Left forelimb (tissue), 1 donor: ENCODE data around the gene TRMT61A.
A peak's percentile ranks its signal among the peaks of the same experiment; 100 is the strongest.
"Not testable (repeated sequence)": the region's sequence is repeated elsewhere in the genome, so short reads cannot be mapped to it uniquely, and the experiment has no call there.

ENCODE experiments used
- DNase-seq: peaks from one replicate; pipeline ENCODE4 v3.0.0-alpha.2; 2018; ENCODE audit warnings: low spot score

TRMT61A gene

DNA sequence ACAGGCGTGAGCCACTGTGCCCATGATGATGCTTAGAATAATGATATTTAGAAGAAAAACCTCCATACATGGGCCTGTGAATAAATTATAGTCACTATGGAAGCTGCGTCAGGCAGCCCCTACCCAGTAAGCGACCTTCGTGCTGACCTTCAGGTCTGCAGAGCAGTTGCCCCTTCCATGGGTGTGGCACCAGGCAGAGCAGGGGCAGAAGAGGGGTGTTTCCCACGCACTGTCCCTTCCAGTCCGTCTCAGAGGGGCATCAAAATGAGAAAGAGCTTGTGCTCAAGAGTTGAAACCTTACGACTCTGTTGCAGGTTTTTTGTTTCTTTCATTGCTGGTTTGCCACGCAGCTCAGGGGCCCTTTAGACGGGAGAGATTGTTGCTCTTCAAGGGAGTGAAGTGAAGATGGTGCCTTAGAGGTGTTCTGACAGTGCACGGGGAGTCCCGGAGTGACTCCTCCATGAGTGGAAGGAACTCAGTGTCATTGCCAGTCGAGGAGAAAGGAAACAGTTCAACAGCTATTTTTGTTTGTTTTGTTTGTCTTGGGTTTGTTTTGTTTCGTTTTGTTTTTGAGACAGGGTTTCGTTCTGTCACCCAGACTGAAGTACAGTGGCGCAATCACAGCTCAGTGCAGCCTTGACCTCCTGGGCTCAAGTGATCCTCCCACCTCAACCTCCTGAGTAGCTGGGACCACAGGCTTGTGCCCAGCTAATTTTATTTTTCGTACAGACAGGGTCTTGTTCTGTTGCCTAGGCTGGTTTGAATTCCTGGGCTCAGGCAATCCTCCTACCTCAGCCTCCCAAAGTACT is 20.3 kb upstream of the TRMT61A start:
- no peak for DNase-seq

GRCh38 chr14:103509864-103510723 is 18.9 kb upstream of the TRMT61A start:
- DNase-seq = no peak

- DNase-seq = no peak
These were observed 18.0 kb upstream of the TRMT61A start for GRCh38 chr14:103510724-103511693.

DNA sequence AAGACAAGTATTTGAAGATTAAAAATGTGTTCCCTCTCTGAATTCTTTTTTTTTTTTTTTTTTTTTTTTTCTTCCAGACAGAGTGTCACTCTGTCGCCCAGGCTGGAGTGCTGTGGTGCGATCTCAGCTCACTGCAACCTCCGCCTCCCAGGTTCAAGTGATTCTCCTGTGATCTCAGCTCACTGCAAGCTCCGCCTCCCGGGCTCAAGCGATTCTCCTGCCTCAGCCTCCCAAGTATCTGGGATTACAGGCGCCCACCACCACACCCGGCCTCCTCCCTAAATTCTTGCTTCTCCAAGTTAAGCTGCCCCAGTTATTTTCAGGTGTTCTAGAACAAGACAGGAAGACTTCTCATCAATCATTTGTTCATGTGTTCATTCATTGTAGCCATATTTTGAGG is 16.8 kb upstream of the TRMT61A start:
- DNase-seq = not testable (repeated sequence)

- DNase-seq = peak; percentile 64
These were observed 16.0 kb upstream of the TRMT61A start for GRCh38 chr14:103512701-103513611.

GRCh38 chr14:103514596-103515421 is 14.2 kb upstream of the TRMT61A start:
- no peak for DNase-seq

- DNase-seq = peak; percentile 55
These were observed 12.4 kb upstream of the TRMT61A start for GRCh38 chr14:103516426-103517173.

DNA sequence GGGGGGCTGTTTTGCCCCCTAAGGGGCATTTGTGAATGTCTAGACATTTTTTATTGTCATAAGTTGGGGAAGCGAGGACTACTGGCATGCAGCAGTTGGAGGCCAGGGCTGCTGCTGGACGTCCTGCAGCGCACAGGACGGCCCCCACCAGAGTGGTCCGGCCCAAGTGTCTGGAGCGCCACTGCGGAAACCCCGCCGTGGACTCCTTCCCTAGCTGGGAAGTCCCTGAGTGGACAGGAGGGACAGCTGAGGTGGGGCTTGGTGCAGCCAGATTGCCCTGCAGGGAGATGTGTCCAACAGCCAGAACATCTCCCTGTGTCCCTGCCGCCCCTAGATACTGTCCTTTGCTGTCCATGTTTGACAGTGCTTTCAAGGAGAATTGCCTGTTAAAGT is 11.8 kb upstream of the TRMT61A start:
- peak; percentile 62 for DNase-seq

DNA sequence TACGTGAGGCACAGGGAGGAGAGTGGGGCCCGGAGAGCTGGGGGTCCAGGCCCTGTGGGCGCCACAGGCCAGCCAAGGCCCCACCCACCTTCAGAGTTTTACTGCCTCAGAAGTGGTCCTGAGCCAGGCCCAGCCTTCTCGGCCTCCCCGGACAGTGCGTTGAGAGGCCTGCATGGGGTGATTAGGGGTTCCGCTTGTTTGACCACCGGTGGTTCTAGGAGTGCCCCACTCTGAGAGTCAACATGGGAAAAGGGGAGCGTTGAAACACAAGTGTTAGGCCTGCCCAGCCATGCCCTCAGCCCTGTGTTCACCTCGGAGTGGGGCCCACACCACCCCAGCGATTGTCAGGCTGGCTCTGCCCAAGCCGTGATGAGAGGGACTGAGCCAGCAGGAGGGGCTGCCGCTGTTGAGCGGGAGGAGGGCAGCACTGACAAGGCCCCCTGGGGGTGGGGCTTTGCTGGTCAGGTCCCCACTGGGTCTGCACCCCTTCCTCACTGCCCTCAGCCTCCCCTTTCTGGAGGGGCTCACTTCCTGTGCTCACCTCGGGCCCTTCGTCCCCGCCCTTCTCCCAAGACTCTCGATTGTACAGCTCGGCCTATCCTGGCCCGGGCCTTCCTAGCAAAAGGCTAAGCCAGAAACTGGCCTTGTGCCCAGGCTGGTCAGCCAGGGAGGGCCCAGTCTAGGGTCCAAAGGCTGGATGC is 11.1 kb upstream of the TRMT61A start:
- peak; percentile 66 for DNase-seq

- DNase-seq = peak; percentile 72
These were observed 10.5 kb upstream of the TRMT61A start for GRCh38 chr14:103518422-103519042.

DNA sequence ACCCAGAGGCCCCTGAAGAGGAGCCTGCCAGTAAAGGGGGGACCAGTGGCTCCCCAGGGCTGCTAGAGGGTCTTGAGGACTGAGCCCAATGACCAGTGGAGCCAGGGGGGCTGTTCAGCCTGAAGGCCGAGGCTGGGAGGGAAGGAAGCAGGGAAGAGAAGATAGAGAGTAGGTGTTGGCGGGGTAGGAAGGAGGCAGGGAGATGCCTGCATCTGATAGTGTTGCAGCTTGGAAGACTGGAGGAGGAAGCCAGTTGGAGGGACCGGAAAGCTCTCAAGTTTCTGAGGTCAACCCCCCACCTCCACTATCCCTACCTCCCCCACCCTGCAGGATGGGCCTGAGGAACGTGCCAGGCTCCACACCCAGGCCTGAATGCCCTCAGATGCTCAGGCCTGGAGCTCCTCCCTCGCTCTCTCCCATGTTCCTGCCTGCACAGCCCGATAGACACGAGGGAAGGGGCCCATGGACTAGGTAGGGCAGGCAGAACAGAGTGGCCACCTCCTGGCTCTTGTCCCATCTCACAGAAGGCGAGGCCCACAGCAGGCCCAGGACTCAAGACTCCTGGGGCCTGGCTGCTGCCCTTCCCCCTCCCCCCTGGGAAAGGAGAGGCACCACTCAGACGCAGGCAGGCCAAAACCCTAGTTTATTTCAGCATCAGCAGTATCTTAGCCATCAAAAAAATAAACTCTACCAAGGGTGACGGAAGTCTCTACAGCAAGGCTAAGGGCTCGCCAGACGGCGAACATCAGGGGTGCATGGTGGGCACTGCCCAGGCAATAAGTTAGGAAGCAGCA is 9.8 kb upstream of the TRMT61A start:
- DNase-seq = peak; percentile 61

DNA sequence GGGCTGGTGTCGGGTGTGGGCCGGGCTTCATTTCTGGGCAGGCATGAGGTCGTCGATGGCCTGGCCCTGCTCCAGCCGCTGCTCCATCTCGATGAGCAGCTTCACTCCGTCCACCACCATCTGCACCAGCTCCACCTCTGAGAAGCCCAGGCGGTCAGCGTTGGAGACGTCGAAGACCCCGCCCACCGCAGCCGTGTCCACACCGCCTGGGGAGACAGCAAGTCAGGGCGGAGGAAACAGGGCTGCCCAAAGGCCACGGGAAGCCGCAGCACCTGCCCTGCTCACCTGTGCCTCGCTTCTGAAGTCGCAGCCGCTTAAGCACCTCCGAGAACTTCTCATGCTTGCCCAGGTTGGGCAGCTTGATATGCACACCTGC is 9.2 kb upstream of the TRMT61A start:
- peak; percentile 63 for DNase-seq

- DNase-seq = no peak
These were observed 8.7 kb upstream of the TRMT61A start for GRCh38 chr14:103520269-103520656.

DNA sequence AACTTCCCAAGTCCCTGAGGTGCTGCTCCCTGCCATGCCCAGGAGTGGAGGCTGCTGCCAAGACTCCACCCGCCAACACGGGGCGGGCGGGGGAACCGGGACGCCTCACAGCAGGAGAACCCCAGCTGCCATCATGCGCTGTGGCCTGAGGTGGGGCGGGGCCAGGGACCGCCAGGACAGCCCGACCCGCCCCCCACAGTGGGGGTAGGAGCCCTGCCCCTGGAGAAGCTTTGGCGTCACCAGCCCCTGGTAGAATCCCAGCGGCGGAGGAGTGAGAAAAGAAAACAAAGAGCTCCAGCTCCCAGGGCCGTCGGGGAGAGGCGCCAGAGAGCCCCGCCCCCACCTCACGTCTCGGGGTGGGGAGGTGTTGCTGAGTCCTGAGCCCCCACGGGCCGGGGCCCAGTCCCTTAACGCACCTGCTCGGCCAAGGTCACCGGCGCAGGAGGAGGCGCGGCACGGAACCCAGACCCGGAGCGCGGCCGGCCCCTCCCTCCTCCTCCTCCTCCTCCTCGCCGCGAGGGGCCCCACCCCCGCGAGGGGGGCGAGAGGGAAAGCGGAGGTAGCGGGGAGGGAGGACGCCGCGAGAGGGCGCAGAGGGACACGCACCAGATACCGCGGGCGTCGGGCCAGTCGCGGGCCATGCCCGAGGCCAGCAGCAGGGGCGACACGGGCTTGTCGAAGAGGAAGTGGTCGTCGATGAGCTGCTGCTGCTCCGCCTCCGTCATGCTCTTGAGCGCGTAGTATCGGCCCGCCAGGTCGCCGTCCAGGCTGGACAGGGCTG is 8.1 kb upstream of the TRMT61A start:
- DNase-seq = peak; percentile 86

DNA sequence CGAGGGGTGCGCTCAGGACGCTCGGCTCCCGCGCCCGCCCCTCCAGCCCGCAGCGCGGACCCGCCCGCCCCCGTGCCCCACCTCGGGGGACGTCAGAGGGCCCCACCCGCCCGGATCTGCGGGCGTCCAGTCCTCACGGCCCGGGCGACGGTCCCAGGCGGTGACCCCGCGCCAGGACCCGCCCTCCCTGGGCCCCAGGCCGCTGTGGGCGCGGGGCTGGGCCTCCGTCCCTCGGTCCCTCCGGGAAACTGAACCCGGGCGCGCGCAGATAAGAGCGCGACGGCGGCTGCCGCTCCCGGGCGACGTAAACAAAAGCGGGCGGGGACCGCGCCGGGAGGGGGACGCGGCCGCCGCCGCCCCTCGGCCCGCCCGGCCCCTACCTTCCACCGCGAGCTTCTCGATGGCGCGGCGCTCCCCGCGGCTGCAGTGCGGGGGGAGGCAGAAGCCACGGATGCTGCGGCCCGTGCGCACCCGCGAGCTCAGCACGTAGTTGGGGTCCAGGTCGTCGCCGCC is 7.5 kb upstream of the TRMT61A start:
- DNase-seq = no peak

- DNase-seq = no peak
These were observed 6.9 kb upstream of the TRMT61A start for GRCh38 chr14:103521951-103522563.
